Activated CD8-positive, alpha-beta memory T cell treated with anti-CD3 and anti-CD28 coated beads, Interleukin-2, amount 10 ng/mL, durations not matched to agents 7 days and 5 days (primary cell): Measurements from ENCODE around the gene NACC2. TPM values are rescaled to one million over a fixed set of nuclear protein-coding genes. Genes with fewer than 3 reads are reported as not detected.

Experiments
- ATAC-seq: fragments of 150-1000 bp; cut with Tn5 transposase; one replicate; pipeline ENCODE4 v1.10.0; 2021; ENCODE audit warnings: moderate library complexity
- CTCF ChIA-PET: fragments of 350-600 bp; sonication (Branson Sonifier 250); formaldehyde crosslinking; loops from one replicate; lab custom pipeline; 2021; ENCODE audit warnings: antibody characterized with exemption; lab: Charles Lee
- DNase-seq: peaks from one replicate; pipeline ENCODE4 v3.0.0-alpha.2; 2020
- H3K27ac Mint-ChIP-seq: one replicate; pipeline ENCODE4 v1.8.0; 2021; ENCODE audit warnings: mild to moderate bottlenecking, mixed read lengths
- H3K27me3 Mint-ChIP-seq: one replicate; pipeline ENCODE4 v1.8.0; 2021; ENCODE audit warnings: mixed read lengths
- H3K36me3 Mint-ChIP-seq: one replicate; pipeline ENCODE4 v1.8.0; 2021; ENCODE audit warnings: mild to moderate bottlenecking, mixed read lengths
- H3K4me1 Mint-ChIP-seq: one replicate; pipeline ENCODE4 v1.8.0; 2021; ENCODE audit warnings: mixed read lengths
- H3K4me3 Mint-ChIP-seq: one replicate; pipeline ENCODE4 v1.8.0; 2021; ENCODE audit warnings: mild to moderate bottlenecking, moderate library complexity, mixed read lengths
- H3K9me3 Mint-ChIP-seq: one replicate; pipeline ENCODE4 v1.8.0; 2022; ENCODE audit warnings: low read depth, mixed read lengths
- total RNA-seq, 2 experiments: library from RNA; stranded (reverse); gene quantifications; one replicate each; pipeline ENCODE4 v1.2.3, GENCODE V29; 2021

Gene NACC2
- total RNA-seq, 2 experiments from 2014 or later: 6.3 to 9.7 TPM

DNA sequence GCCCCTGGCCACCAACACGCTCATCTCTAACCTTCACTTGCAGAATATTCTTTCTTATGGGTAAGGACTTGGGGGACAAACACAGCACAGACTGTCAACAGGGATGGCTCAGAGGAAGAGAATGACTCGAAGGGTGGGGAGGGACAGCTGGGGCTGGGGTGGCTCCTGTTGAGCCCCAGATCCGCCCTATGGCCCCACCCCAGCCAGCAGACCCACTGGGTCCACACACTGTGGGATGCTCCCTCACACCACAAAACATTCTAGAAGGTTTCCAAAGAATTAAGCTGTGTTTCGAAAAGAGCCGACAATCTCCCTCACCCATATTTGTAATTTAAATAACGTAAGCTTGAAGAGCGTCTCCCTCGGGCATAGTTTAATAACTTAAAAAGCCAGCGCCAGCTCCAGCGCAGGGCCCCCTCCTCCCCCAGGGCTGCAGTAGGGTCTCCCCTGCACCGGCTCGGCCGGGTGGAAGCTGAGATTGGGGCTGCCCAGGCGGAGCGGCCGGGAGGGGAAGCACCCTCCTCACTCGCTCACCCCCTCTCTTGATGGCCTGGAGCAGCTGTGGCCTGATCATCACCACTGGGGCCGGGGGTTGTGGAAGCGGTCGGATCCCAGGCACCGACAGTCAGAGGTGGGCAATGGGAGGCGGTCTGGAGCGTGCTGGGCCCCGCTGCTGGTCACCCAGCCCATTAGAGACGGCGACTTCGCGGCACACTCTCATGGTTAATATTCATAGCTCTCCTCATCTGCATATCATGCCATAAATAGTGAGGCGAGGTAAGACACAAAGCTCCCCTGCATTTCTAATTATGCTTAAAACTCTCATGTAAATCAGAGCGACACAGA, 37.6 kb downstream of the NACC2 start:
- ATAC-seq: no peak
- Mint-ChIP-seq H3K9me3 (no peaks in the 10 kb centered on the region), H3K4me3 (no peak overlapping the region), H3K27ac (no peak overlapping the region), H3K27me3 (peaks cover 3% of the 10 kb centered on the region), H3K4me1 (peaks cover 6% of the 10 kb centered on the region), H3K36me3 (no peaks in the 10 kb centered on the region)
- CTCF ChIA-PET: interaction anchor here (1.2 kb wide), 1 partner anchor 65 kb away, joined by 3 read pairs; no protein-coding TSS in a partner anchor
- no peak for DNase-seq

DNA sequence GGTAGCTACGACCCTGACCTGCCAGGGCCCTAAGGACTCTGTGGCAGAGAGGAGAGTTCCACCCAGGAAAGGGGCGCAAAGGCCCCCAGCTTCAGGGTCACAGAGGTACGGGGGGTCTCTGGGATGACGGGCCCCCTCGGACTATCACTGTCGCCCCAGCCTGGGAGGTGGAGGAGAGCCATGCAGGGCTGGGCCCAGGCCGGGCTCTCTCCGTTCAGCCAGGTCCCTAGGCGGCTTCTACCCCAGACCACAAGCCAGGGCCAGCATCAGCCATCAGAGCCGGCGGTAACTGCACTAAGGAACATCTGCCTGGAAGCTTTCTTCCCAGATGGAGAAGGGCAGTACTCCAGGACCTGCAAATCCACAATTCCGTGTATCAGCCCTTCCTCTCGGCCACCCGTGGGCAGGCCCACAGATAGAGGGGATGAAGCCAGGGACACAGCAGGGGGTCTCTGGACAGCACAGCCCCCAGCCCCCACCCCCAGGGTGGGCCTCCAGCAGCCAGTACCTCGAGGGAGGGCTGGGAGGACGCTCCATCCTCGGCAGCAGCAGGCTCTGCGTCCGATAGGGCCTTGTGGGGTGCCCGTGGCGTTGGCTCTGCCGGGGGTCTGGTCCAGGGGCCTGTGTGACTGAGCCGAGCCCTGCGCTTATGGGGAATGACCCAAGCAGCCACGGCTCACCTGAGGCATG, 38.4 kb downstream of the NACC2 start:
- CTCF ChIA-PET: no interaction called here

GRCh38 chr9:136055715-136056545, 39.2 kb downstream of the NACC2 start:
- Mint-ChIP-seq H3K36me3 (no peaks in the 10 kb centered on the region), H3K27me3 (peaks cover 9% of the 10 kb centered on the region), H3K4me3 (no peak overlapping the region), H3K27ac (no peak overlapping the region), H3K9me3 (no peaks in the 10 kb centered on the region), H3K4me1 (peaks cover 8% of the 10 kb centered on the region)
- ATAC-seq: no peak
- DNase-seq: no peak
- CTCF ChIA-PET: no interaction called here

More for the DNA sequence above, 38.4 kb downstream of the NACC2 start:
- H3K27ac Mint-ChIP-seq: no peak overlapping the region
- peaks cover 9% of the 10 kb centered on the region for H3K27me3 Mint-ChIP-seq
- no peak for ATAC-seq
- H3K4me1 Mint-ChIP-seq: peaks cover 8% of the 10 kb centered on the region
- no peak overlapping the region for H3K4me3 Mint-ChIP-seq
- DNase-seq: no peak
- H3K36me3 Mint-ChIP-seq: no peaks in the 10 kb centered on the region
- no peaks in the 10 kb centered on the region for H3K9me3 Mint-ChIP-seq

DNA sequence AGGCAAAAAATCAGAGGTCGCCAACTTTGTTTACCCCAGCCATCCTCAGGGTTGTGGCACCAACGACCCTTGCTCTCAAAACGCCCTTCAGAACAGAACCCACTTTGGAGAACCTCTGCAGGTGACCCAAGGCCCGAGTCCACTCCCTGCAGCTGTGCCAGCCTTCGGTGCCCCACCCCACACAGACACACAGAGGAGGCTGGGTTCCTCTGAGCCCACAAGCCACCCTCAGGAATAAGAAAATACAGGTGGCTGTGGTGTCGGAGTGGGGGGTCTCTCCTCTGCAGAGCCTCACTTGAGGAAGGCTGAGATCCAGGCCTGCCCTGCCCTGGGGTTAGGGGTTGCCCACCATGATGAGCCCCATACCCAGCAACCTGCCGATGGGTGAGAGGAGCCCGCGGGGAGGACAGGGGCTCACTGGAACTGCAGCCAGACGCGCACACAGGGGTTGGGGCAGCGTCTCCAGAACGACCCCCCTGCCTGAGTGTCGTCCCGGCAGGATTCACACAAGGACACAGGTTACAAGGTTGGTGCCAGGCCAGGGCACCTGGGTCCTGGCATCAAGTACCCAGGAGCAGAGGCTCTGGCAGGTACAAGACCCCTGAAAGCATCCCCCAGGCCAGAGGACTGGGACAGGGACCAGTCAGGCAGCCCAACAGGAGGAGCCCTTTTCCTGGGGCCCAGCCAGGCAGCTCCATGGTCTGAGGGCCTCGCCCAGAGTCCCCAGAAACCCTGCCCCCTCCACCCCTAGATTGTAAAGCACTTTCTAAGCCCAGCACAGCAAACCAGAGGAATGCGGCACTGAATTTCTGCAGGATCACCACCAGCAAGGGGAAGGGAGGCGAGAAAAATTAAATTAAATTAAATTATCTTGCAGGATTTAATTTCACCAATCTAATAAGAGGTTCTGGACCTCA, 40.0 kb downstream of the NACC2 start:
- no peak overlapping the region for H3K4me3 Mint-ChIP-seq
- H3K27me3 Mint-ChIP-seq: peaks cover 9% of the 10 kb centered on the region
- DNase-seq (no peak), ATAC-seq (no peak)
- CTCF ChIA-PET: interaction anchor here (0.9 kb wide), 1 partner anchor 34 kb away, joined by 3 read pairs; no protein-coding TSS in a partner anchor
- H3K27ac Mint-ChIP-seq: no peak overlapping the region
- peaks cover 8% of the 10 kb centered on the region for H3K4me1 Mint-ChIP-seq
- H3K36me3 Mint-ChIP-seq: no peaks in the 10 kb centered on the region
- H3K9me3 Mint-ChIP-seq: no peaks in the 10 kb centered on the region

GRCh38 chr9:136054146-136054545, 40.9 kb downstream of the NACC2 start:
- no peak overlapping the region for H3K4me3 Mint-ChIP-seq
- no peaks in the 10 kb centered on the region for H3K9me3 Mint-ChIP-seq
- no peaks in the 10 kb centered on the region for H3K36me3 Mint-ChIP-seq
- no peak for ATAC-seq
- H3K27me3 Mint-ChIP-seq: peaks cover 9% of the 10 kb centered on the region
- CTCF ChIA-PET: interaction anchor here (0.9 kb wide), 1 partner anchor 35 kb away, joined by 3 read pairs; no protein-coding TSS in a partner anchor
- peaks cover 8% of the 10 kb centered on the region for H3K4me1 Mint-ChIP-seq
- no peak for DNase-seq
- no peak overlapping the region for H3K27ac Mint-ChIP-seq

- ATAC-seq (no peak), DNase-seq (no peak)
- peaks cover 8% of the 10 kb centered on the region for H3K4me1 Mint-ChIP-seq
- CTCF ChIA-PET: interaction anchor here (0.9 kb wide), 1 partner anchor 36 kb away, joined by 3 read pairs; no protein-coding TSS in a partner anchor
- no peak overlapping the region for H3K27ac Mint-ChIP-seq
- H3K4me3 Mint-ChIP-seq: no peak overlapping the region
- H3K36me3 Mint-ChIP-seq: no peaks in the 10 kb centered on the region
- no peaks in the 10 kb centered on the region for H3K9me3 Mint-ChIP-seq
- H3K27me3 Mint-ChIP-seq: peaks cover 9% of the 10 kb centered on the region
These were observed 41.3 kb downstream of the NACC2 start for GRCh38 chr9:136053757-136054142.

DNA sequence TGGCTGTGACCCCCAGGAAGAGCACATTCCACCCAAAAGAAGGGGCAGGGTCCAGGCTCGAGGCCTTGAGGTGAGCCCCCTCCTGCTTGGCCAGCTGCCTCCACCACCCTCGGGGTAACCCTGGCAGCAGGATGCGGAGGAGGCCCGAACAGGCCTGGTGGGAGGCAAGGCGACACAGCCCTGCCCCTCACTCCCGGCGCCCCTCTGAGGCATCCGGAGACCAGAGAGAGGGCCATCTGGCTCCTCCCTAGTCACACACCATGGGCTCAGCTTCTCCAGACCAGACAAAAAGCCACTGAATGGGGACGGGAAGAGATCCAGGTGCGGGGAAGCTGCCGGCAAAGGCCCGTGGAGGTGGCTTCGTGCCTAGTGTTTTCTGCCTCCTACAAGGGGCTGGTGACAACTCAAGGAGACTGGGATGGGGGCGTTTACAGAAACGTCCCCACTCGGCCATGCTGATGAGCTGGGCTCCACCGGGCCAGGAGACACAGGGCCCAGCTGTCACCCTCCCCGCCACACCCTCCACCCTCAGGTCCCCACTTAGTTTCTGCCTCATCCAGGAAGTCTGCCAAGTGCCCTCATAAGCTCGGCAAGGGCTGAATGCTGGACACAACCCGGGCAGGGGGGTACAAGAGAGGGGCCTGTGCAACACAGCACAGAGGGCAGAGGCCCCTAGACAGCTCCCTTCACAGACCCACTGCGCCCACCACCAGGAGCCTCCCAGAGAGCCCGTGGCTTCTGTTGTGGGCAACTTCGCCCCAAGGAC, 41.9 kb downstream of the NACC2 start:
- no peak overlapping the region for H3K4me3 Mint-ChIP-seq
- no peak for DNase-seq
- no peak overlapping the region for H3K27ac Mint-ChIP-seq
- H3K9me3 Mint-ChIP-seq: no peaks in the 10 kb centered on the region
- H3K4me1 Mint-ChIP-seq: peaks cover 8% of the 10 kb centered on the region
- peaks cover 9% of the 10 kb centered on the region for H3K27me3 Mint-ChIP-seq
- ATAC-seq: no peak
- CTCF ChIA-PET: no interaction called here
- H3K36me3 Mint-ChIP-seq: no peaks in the 10 kb centered on the region

- DNase-seq (no peak), ATAC-seq (no peak)
- H3K36me3 Mint-ChIP-seq: no peaks in the 10 kb centered on the region
- H3K27me3 Mint-ChIP-seq: peaks cover 9% of the 10 kb centered on the region
- H3K27ac Mint-ChIP-seq: no peak overlapping the region
- H3K4me1 Mint-ChIP-seq: peaks cover 8% of the 10 kb centered on the region
- no peak overlapping the region for H3K4me3 Mint-ChIP-seq
- CTCF ChIA-PET: interaction anchor here (0.6 kb wide), 1 partner anchor 1007 kb away, joined by 3 read pairs; no protein-coding TSS in a partner anchor
- no peaks in the 10 kb centered on the region for H3K9me3 Mint-ChIP-seq
These were observed 42.6 kb downstream of the NACC2 start for GRCh38 chr9:136052472-136052880.

GRCh38 chr9:136051837-136052471, 43.1 kb downstream of the NACC2 start:
- ATAC-seq (no peak), DNase-seq (peak; percentile 41)
- CTCF ChIA-PET: interaction anchor here (0.6 kb wide), 1 partner anchor 1008 kb away, joined by 3 read pairs; no protein-coding TSS in a partner anchor

DNA sequence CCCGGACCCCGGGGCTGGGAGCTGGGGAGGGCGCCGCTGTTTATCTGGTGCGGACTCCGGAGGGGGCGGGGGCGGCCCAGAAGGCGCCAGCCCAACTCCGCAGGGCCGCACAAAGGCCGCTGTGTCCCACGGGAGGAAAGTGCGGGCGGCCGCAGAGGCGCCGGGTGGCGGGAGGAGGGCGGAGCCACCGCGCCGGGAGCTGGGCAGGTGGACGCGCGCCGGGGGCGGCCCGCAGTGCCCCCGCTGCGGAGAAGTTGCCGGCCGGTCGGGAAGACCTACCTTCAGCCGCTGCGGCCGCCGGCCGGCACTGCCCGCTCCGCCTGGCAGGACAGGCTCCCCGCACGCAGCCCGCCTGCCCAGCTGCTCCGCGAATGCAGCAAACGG, 43.6 kb downstream of the NACC2 start:
- Mint-ChIP-seq H3K9me3 (no peaks in the 10 kb centered on the region), H3K27ac (no peak overlapping the region), H3K27me3 (peaks cover 9% of the 10 kb centered on the region), H3K4me3 (no peak overlapping the region), H3K36me3 (no peaks in the 10 kb centered on the region), H3K4me1 (peaks cover 8% of the 10 kb centered on the region)
- ATAC-seq (no peak), DNase-seq (no peak)
- CTCF ChIA-PET: no interaction called here

More at GRCh38 chr9:136051837-136052471, 43.1 kb downstream of the NACC2 start:
- no peaks in the 10 kb centered on the region for H3K9me3 Mint-ChIP-seq
- no peak overlapping the region for H3K27ac Mint-ChIP-seq
- H3K27me3 Mint-ChIP-seq: peaks cover 9% of the 10 kb centered on the region
- peaks cover 8% of the 10 kb centered on the region for H3K4me1 Mint-ChIP-seq
- no peak overlapping the region for H3K4me3 Mint-ChIP-seq
- H3K36me3 Mint-ChIP-seq: no peaks in the 10 kb centered on the region

GRCh38 chr9:136050701-136051452, 44.2 kb downstream of the NACC2 start:
- Mint-ChIP-seq H3K27me3 (peaks cover 9% of the 10 kb centered on the region), H3K27ac (no peak overlapping the region), H3K4me1 (peaks cover 8% of the 10 kb centered on the region), H3K9me3 (no peaks in the 10 kb centered on the region), H3K36me3 (no peaks in the 10 kb centered on the region), H3K4me3 (no peak overlapping the region)
- CTCF ChIA-PET: no interaction called here
- ATAC-seq (no peak), DNase-seq (no peak)
